AG04449 (cell line): ENCODE measurements around the gene CTTN.

Experiments used
- CTCF ChIA-PET: fragments of 350-600 bp; formaldehyde crosslinking; extraction: SDS; loops from one replicate; lab custom pipeline; 2021; ENCODE audit warnings: antibody characterized with exemption; lab: Yijun Ruan, JAX
- POLR2A ChIA-PET: fragments of 400-600, 350-600 bp; formaldehyde crosslinking; extraction: SDS; loops from one replicate; lab custom pipeline; 2020; ENCODE audit warnings: antibody characterized with exemption, inconsistent platforms; lab: Yijun Ruan, JAX
- DNase-seq: peaks from one replicate; pipeline ENCODE4 v3.0.0-alpha.2; 2010; ENCODE audit warnings: low read depth, low spot score
- H3K4me3 ChIP-seq: 2 replicates; pipeline ENCODE4 v1.5.1; 2011; ENCODE audit warnings: low read depth, mild to moderate bottlenecking, control low read depth, low read length
- CTCF ChIP-seq: IDR thresholded peaks from one replicate; pipeline ENCODE4 v1.5.1; 2011; ENCODE audit warnings: mild to moderate bottlenecking, moderate library complexity, low read length, control low read depth, inconsistent platforms; ENCODE audit not compliant: insufficient read depth; ENCODE audit errors: missing control alignments

Gene CTTN

DNA sequence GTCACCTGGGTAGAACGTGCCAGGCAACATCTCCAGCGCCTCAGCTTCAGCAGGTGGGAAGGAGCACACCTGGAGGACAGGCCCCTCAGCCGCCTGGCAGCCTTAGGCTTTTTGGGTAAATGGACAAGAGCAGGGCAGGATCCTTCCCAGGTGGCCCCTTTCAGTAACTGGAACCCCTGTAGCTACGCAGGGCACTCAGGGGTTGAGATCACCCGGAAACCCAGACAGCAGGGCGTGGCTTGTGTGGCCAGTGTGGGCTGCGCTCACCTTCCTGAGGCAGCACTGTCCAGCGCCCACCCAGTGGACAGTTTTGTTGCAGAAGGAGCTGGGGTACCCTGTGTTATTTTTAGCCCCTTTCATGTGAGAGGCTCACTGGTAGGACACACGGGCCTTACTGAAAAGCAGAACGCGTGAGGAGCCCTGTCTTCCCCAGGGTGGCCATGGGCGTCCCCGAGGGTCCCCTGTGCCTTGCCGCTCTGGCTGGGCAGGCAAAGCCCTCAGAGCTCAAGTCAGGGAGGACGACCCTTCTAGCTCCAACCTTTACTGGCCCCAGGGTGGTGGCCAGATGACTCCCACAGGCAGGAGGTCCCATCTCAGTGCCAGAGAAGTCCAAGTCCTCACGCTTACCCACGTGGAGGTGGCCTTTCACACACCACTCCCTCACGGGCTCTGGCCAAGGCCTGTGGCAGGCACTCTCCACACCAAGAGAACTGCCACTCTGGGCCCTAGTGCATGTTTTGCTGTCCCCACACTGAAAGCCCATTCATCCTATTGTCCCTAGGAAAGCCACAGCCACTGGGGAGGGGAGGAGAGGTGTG is 75.8 kb downstream of the CTTN start:
- H3K4me3 ChIP-seq: no peak overlapping the region
- ChIA-PET CTCF (no interaction called here), POLR2A (no interaction called here)
- TF ChIP-seq CTCF: no peak
- DNase-seq: no peak

DNA sequence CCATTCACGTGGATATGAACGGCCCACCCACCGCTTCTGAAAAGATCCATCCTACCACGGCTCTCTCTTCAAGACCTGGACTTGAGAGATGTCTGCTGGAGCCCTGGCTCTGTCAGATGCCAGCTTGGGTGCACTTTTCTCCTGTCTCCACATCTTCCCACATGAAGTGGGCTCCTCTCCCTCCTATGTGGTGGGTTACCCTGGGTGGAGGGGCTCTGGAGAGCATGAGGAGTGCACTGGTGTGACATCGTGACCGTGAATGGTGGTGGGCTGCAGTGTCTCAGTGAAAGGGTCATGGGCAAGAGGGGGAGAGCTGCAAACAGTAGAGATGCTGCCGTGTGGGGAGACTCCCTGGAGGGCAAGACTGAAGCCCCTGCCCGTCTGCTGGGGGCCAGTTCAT is 76.4 kb downstream of the CTTN start:
- H3K4me3 ChIP-seq: no peak overlapping the region
- POLR2A ChIA-PET: no interaction called here
- no peak for TF ChIP-seq CTCF
- no peak for DNase-seq
- CTCF ChIA-PET: no interaction called here

DNA sequence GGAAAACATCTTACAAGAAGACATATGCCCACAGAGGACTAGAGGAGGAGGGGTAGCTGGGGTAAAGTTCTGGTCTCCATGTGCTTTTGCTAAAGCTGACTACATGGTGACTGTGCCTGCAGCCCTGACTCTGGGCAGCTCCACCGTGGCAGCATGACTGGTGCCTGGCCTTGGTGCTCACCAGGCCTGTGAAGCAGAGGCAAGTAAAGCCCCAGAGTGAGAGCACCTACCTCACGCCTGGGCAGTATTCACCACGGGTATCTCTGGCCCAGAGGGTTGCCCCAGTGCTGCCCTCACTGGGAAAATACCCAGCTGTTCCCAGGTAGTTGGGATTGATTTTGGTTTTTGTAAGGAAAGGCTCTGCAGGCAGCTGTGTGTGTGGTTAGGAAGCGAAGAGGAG is 78.3 kb downstream of the CTTN start:
- CTCF ChIA-PET: interaction anchor here (1.0 to 1.2 kb wide), 2 partner anchors 9 to 601 kb away, joined by 3 to 4 read pairs; no protein-coding TSS in a partner anchor
- TF ChIP-seq CTCF: no peak
- H3K4me3 ChIP-seq: no peak overlapping the region
- DNase-seq: no peak
- POLR2A ChIA-PET: no interaction called here

DNA sequence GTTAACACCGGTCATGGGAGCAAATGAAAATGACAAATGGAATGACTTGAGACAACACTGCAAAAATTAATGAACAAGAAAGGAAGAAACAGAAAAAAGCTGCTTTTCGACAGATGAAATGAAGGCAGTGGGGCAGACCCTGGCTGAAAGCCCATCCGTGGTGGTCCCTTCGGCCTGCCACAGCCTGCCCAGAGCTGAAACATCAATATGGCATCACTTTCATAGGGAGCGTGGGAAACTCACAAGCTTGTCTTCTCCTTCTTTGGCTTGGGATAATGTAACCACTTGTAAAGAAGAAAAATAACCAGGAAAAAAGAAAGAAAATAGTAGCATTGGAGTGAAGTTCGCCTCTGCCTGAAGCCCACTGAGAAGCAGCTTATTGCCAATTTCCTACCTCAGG is 78.8 kb downstream of the CTTN start:
- DNase-seq: no peak
- CTCF ChIA-PET: interaction anchor here (1.0 to 1.2 kb wide), 2 partner anchors 9 to 601 kb away, joined by 3 to 4 read pairs; no protein-coding TSS in a partner anchor
- no peak for TF ChIP-seq CTCF
- POLR2A ChIA-PET: no interaction called here
- H3K4me3 ChIP-seq: no peak overlapping the region

DNA sequence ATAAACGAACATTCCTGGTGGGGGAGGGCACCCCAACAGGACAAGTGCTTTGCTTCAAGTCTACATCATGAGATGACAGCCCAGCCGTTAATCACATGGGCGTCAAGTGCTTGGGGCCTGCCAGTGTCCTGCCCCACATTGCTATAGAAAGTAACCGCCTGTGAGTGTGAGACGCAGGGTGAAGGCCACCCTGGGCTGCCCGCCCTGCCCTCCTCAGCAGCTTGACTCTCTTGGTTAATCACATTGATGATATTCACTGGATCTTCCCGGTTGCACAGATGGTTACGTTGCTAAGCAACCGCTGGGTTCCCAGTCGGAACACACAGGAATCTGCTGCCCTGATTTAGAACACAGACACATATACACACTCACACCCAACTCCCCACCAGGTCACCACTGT is 79.3 kb downstream of the CTTN start:
- DNase-seq: no peak
- ChIA-PET POLR2A (no interaction called here), CTCF (interaction anchor here (1.0 to 1.2 kb wide), 2 partner anchors 10 to 600 kb away, joined by 3 to 4 read pairs; no protein-coding TSS in a partner anchor)
- no peak overlapping the region for H3K4me3 ChIP-seq
- TF ChIP-seq CTCF: no peak

DNA sequence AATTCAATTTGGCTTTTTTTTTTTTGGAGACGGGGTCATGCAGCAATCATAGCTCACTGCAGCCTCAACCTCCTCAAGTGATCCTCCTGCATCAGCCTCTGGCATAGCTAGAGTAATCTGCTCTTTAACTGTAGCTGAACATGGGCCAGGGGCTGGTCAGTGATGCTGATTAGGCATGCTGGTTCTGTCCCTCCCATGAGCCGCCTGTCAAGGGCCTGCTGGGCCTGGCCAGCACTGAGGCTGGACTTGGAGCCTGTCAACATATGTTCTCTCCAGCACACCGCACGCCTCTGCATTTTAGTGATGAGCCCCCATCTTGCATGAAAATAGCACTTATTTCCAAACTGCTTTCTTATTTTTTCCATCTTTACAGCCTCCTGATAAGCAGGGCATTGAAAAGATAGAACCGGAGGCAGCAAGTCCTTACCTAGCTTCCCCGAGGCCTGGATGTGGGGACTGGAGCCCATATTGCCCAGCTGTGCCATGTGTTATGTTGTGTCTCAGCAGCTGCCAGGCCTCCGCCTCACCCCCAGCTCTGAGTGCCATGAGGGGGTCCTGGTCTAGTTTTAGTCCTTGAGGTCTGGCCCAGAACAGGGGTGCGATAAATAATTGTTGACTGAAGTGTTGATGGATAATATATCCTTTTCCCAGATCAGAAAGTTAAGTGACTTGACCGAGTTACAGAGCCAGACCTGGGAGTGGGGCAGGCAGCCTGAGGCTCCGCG is 80.0 kb downstream of the CTTN start:
- no peak overlapping the region for H3K4me3 ChIP-seq
- POLR2A ChIA-PET: no interaction called here
- DNase-seq: no peak
- TF ChIP-seq CTCF: no peak
- CTCF ChIA-PET: interaction anchor here (2.6 kb wide), 1 partner anchor 12 kb away, joined by 8 read pairs; no protein-coding TSS in a partner anchor
